ENCODE results near the gene PLIN4. TPM values are rescaled to one million over a fixed set of nuclear protein-coding genes. Genes with fewer than 3 reads are reported as not detected.
A peak's percentile ranks its signal among the peaks of the same experiment; 100 is the strongest.

The PLIN4 gene
- total and polyA plus RNA-seq, 9 of the 15 experiments (the other 6 are each of a cell fraction or from before 2014, with no cell fraction given): 0.04 to 0.16 (median 0.07) TPM; not detected in 3

- TF ChIP-seq U2AF2 (optimal IDR thresholded peaks at IDR 0.05; ENCODE audit: low read depth, low read length) (no peak), ZNF324 (CRISPR knock-in tag; IDR thresholded peaks at IDR 0.05) (no peak), CCAR2 (IDR thresholded peaks at IDR 0.05; ENCODE audit: low read depth, low read length) (no peak), ZNF134 (CRISPR knock-in tag; conservative IDR thresholded peaks at IDR 0.05) (no peak), SOX6 (IDR thresholded peaks at IDR 0.05) (no peak; the same call in 1 of the 2 replicates), CBFA2T2 (conservative IDR thresholded peaks at IDR 0.05) (peak; percentile 68), HDAC1 (IDR thresholded peaks at IDR 0.05) (no peak; a peak in 1 of 4 replicates), RAD51 (IDR thresholded peaks at IDR 0.05; ENCODE audit: borderline replicate concordance, low read depth) (peak; percentile 90), ZNF408 (CRISPR knock-in tag; IDR thresholded peaks at IDR 0.05; ENCODE audit: low read depth) (no peak), E4F1 (CRISPR knock-in tag; IDR thresholded peaks at IDR 0.05; ENCODE audit: borderline replicate concordance) (no peak), RNF2 (IDR thresholded peaks at IDR 0.05) (peak; percentile 58; the same call in 1 of the 2 replicates), GABPA (tag; conservative IDR thresholded peaks at IDR 0.05; ENCODE audit: low read depth) (peak; percentile 98), VEZF1 (CRISPR knock-in tag; IDR thresholded peaks at IDR 0.05) (peak; percentile 95), ZNF124 (CRISPR knock-in tag; IDR thresholded peaks at IDR 0.05) (no peak), CEBPB (tag; IDR thresholded peaks at IDR 0.05) (no peak), MLX (CRISPR knock-in tag; conservative IDR thresholded peaks at IDR 0.05) (no peak), THAP12 (CRISPR knock-in tag; IDR thresholded peaks at IDR 0.05) (peak; percentile 99), SMAD4 (CRISPR knock-in tag; conservative IDR thresholded peaks at IDR 0.05) (peak; percentile 89), ATF1 (CRISPR knock-in tag; IDR thresholded peaks at IDR 0.05) (no peak), ATF1 (tag; IDR thresholded peaks at IDR 0.05) (peak; percentile 64), TEAD4 (IDR thresholded peaks at IDR 0.05; ENCODE audit: low read length) (0 out of 2 replicates have a peak, but pooled peaks have one; percentile 20), TEAD4 (CRISPR knock-in tag; IDR thresholded peaks at IDR 0.05; ENCODE audit: borderline replicate concordance) (no peak), FOXP1 (CRISPR knock-in tag; IDR thresholded peaks at IDR 0.05) (no peak), NELFE (IDR thresholded peaks at IDR 0.05; ENCODE audit: insufficient read depth, insufficient read length) (no peak)
These were observed 60.5 kb downstream of the PLIN4 start, which contains the start of gene UBXN6 (continued) for GRCh38 chr19:4457654-4458395.

Measured in K562 (cell line).